ENCODE data around the gene SERPINB13.

Gene SERPINB13

GRCh38 chr18:63586966-63587365 lies at the start of gene SERPINB13:
SERPINB13 (plus strand) TSS chr18:63587343; CDS start chr18:63588668, 1,325 bp downstream.
- DNase-seq: no peak

- no peak for DNase-seq
Measured at GRCh38 chr18:63539904-63540510, 47.1 kb upstream of the SERPINB13 start.

- DNase-seq: no peak
Measured at GRCh38 chr18:63542069-63542468, 45.1 kb upstream of the SERPINB13 start, which contains the start of gene SERPINB12. SERPINB12 (plus strand) TSS chr18:63542369; CDS start chr18:63556160, 13,791 bp downstream.

GRCh38 chr18:63544017-63544416 lies 43.1 kb upstream of the SERPINB13 start:
- no peak for DNase-seq

- DNase-seq: no peak
Measured at GRCh38 chr18:63545000-63545399, 42.1 kb upstream of the SERPINB13 start.

- DNase-seq: no peak
Measured at GRCh38 chr18:63550068-63550467, 37.1 kb upstream of the SERPINB13 start.

GRCh38 chr18:63551769-63552168 lies 35.4 kb upstream of the SERPINB13 start:
- no peak for DNase-seq

- DNase-seq: no peak
Measured at GRCh38 chr18:63552581-63552980, 34.6 kb upstream of the SERPINB13 start.

- no peak for DNase-seq
Measured at GRCh38 chr18:63553081-63553480, 34.1 kb upstream of the SERPINB13 start.

GRCh38 chr18:63559567-63560491 lies 27.3 kb upstream of the SERPINB13 start:
- no peak for DNase-seq

- DNase-seq: no peak
Measured at GRCh38 chr18:63562284-63562683, 24.9 kb upstream of the SERPINB13 start.

- DNase-seq: no peak
Measured at GRCh38 chr18:63564021-63564420, 23.1 kb upstream of the SERPINB13 start.

GRCh38 chr18:63564561-63564960 lies 22.6 kb upstream of the SERPINB13 start:
- no peak for DNase-seq

GRCh38 chr18:63567276-63567675 lies 19.9 kb upstream of the SERPINB13 start:
- DNase-seq: no peak

- no peak for DNase-seq
Measured at GRCh38 chr18:63567825-63568224, 19.3 kb upstream of the SERPINB13 start.

GRCh38 chr18:63570721-63571120 lies 16.4 kb upstream of the SERPINB13 start:
- DNase-seq: no peak

- no peak for DNase-seq
Measured at GRCh38 chr18:63575681-63576080, 11.5 kb upstream of the SERPINB13 start.

- DNase-seq: peak; percentile 1 to 21
Measured at GRCh38 chr18:63578357-63578958, 8.7 kb upstream of the SERPINB13 start.

GRCh38 chr18:63579616-63580015 lies 7.5 kb upstream of the SERPINB13 start:
- DNase-seq: no peak

GRCh38 chr18:63585988-63586387 lies 1.2 kb upstream of the SERPINB13 start:
- no peak for DNase-seq

- no peak for DNase-seq
Measured at GRCh38 chr18:63586431-63586830, 712 bp upstream of the SERPINB13 start.

GRCh38 chr18:63588909-63589308 lies 1.8 kb downstream of the SERPINB13 start:
- no peak for DNase-seq

GRCh38 chr18:63590373-63590772 lies 3.2 kb downstream of the SERPINB13 start:
- DNase-seq: no peak
